CD4-positive, alpha-beta T cell treated with Interleukin-1 beta for 1 hour (primary cell): ENCODE measurements around the gene MTX1.
A peak's percentile ranks its signal among the peaks of the same experiment; 100 is the strongest.
"Not testable (repeated sequence)": the region's sequence is repeated elsewhere in the genome, so short reads cannot be mapped to it uniquely, and the experiment has no call there.

Experiments used
- DNase-seq, 2 donors: peaks; one replicate each; pipeline ENCODE4 v3.0.0-alpha.2; 2020 to 2022

The MTX1 gene

DNA sequence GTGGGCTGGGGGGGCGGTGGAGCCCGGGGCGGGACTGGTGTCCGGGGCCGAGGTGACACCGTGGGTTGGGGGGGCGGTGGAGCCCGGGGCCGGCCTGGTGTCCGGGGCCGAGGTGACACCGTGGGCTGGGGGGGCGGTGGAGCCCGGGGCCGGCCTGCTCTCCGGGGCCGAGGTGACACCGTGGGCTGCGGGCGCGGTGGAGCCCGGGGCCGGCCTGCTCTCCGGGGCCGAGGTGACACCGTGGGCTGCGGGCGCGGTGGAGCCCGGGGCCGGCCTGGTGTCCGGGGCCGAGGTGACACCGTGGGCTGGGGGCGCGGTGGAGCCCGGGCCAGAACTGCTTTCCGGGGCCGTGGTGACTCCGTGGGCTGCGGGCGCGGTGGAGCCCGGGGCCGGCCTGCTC, 18.6 kb upstream of the MTX1 start:
- not testable (repeated sequence) for DNase-seq

DNA sequence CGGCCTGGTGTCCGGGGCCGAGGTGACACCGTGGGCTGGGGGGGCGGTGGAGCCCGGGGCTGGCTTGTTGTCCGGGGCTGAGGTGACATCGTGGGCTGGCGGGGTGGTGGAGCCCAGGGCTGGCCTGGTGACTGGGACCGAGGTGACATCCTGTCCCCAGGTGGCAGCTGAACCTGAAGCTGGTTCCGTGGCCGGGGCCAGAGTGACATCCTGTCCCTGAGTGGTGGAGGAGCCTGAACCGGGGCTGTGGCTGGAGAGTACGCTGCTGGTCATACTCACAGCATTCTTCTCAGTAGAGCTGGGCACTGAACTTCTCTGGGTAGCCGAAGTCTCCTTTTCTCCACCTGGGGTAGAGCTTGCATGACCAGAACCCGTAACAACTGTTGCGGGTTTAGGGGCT, 16.6 kb upstream of the MTX1 start:
- no peak for DNase-seq

DNA sequence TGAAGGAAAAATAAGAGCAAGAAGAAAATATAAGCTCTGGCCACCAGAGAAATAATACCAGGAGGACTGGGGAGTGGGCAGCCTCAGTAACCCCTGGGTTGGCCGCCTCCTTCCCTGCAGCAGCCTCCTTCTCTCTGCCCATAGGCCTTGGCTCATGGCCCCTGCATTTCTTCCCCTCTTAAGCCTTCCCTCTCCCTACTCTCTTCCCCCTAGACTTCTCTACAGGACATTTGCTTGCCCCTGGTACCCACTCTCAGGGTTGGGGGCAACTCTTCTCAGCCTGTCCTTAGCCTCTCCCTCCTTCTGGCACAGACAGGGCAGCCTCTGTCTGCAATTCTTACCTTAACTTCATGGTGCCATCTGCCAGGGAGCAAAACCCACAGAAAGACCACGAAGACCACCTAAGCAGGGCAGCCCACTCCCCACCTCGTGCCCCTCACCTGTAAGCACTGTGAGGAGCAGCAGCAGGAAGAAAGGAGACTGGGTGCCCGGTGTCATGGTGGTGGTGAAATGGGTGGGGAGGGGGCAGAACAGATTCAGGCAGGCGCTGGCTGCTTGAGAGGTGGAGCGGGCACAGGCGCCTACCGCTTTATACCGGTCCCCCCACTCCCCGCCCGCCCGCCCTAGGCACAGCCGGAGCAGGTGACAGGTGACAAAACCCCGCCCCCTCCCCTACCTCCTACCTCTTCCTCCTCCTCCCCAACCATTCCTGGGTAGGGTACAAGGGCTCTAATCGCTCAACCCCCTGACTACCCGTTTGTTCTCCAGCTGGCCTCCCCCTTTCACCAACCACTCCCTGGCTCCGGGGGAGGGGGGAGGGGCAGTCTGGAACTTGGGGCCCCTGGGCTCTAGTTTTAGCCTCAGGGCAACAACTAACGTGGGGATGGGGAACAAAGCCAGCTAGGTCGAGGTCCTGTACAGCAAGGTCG, 15.9 kb upstream of the MTX1 start:
- DNase-seq, result peak; percentile 47 to 65

DNA sequence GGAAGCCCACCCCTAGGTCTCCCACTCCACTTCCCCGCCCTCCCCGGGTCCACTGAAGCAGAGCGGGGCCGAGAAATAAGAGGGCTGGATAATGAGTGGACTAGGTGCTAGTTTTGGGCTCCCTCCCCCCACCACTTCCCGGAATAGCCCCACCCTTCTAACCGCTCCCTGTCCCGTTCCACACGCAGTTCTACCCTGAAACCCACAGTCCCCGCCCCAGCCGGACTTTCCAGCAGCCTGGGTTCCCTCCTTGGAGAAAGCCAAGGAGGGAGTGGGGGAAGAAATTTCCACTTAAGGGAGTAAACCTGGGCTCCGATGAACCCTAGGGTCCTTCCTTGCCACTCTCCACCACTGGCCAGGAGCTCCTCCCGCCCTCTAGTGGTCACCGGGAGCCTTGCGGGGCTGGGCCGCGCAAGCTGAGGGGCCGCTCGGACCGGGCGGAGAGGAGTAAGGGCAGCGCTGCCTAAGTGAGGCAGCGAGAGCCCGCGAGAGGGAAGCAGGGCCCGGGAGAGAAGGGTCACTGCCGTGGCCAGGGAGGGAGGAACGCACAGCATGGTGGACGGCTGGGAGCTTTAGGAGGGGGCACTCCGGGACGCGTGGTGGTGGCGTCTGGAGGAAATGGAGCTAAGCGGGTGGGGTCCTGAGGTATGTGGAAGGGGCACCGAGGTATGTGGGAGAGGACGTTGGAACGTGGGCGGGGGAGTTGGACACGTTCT, 15.1 kb upstream of the MTX1 start:
- peak; percentile 78 to 81 for DNase-seq

DNA sequence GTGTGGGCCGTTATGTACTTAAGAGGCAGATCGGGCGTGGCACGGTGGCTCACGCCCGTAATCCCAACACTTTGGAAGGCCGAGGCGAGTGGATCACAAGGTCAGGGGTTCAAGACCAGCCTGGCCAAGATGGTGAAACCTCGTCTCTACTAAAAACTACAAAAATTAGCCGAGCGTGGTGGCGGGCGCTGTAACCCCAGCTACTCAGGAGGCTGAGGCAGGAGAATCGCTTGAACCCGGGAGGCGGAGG, 14.6 kb upstream of the MTX1 start:
- not testable (repeated sequence) for DNase-seq

DNA sequence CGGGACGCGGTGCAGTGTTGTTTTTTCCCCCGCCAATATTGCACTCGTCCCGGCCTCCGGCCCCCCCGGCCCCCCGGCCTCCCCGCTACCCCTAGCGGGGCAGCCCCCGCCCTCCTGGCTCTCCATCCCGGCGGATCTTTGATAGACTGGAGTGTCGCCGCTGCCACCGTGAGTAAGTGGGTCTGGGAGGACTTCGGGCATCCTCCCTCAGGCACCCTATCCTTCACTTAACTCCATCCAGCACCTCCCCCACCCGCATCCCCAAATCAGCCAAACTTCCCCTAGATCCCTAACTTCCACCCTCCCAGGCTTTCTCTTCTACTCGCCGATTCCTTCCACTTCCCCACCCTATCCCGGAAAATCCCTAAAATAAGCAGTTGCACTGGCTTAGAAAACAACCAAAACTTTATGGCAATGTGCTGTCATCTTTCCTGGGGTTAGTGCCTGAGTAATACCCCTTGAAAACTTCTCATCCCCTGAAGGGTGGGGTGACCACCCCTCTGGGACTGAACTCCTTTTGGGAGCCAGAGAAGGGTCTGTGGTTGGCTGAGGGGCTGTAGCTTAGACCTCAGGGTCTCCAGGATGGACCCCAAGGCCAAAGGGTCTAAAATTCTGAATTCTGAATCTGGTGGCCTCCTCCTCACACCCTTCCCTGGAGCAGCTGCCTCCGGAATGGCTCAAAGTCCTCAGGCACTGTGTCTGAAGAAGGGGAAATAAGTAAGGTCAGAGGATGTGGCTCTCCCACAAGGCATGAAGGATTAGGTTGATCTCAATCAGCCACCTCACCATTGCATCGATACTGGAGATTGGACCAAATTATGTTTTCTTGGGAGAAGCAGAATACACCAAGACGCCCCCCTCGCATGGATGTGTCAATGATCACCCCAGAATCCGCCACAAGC, 13.0 kb upstream of the MTX1 start:
- DNase-seq, result no peak

DNA sequence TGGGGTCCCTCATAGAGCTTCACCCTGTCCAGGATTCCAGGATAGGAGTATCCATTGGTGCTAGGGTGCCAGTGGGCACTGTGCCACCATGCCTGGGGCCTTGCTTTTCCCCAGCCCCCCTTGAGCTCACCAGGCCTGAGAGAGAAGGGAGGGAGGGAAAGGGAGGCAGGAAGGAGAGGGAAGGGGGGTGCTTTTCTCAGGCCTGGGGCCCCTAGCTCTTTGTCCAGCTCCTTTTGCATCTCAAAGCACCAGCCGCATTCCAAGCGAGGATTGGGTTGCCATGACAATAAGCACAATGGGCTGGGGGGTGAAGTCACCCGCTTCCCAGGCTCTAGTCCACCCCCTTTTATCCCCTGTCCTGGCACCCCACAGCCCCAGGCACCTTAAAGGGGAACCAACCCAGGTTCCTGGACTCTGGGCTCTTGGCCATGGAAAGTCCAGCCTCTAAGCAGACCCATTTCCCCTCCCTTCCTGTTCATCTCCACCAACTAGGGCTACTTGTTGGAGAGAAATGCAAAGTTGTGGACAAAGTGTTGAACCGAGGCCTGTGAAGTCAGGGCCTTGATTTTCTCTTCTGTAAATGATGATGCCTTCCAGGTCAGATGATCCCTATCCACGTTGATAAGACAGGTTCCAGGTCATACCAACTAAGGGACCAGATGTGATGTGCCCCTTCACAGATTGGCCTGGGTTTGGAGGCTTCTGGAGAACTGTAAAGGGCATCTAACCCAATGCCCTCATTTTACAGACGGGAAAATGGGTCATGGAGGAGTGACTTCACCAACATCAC, 12.2 kb upstream of the MTX1 start:
- no peak for DNase-seq

DNA sequence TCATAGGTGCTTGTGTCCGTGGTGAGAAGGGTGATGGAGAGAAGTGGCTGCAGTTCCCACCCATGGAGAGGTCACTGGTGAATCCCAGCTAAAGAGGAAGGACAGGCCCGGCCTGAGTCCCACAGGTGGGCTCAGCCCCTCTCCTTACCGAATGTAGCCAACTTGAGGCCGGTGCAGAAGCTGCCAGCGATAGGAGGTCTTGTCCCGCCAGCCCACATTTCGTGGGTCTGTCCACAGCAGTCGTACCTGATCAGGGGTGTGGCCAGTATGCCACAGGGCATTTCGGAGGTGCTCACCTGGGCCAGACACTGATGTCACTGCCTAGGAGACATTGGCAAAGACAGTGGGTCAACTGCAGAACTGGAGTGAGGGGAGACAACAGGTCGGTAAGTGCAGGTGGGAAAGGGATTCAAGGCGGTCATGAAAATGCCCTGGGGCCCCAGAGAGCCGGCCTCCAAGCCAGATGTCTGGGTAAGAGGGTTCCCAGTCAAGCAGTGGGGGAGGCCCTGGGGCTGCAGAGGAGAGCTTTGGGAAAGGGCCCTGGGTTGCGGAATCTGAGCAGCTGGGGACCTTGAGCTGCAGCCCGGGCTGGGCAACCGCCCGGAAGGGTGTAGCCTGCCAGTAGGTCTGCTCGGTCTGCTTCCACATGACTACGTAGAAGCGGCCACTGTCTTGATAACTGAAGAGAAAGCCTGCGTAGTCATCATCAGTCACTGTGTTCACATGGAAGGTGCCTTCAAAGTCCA, 11.4 kb upstream of the MTX1 start:
- no peak for DNase-seq

DNA sequence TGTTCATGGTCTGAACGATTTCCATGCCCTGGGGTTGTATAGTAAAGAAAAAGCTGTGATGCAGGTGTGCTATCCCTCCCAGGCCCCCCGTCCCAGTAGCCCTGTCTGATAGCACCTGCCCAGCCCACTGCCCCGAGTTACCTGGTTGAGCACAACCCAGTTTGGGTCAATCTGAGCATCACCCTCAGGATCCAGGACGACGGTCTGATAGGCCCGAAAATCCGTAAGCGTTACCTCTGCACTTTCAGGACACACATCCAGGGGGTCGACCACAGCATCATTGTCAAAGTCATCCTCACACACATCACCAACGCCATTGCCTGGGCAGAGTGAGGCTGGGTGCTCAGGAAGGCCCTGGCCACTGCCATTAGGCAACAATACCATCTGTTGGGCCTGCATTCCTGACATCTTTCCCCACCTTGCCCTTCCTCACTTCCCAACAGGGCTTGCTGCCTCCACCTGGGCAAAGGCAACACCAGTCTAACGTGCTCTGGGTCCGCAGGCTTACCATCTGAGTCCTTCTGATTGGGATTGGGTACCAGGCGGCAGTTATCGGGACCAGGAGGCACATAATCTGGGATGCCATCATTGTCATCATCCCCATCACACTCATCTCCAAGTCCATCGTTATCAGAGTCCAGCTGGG, 10.5 kb upstream of the MTX1 start:
- DNase-seq, result no peak

DNA sequence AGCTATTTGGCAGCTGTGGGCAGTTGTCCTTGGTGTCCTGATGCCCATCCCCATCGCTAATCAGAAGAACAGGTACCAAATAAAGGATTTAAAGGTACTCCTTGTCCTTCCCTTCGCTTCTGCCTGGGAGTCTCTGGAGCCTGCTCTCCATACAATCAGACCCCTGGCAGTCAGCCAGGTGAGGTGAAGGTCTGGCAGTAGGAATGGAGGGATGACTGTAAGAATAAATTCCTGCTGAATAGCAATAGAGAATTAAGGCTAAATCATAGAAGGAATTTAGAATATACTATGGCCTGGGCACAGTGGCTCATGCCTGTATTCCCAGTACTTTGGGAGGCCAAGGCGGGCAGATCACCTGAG, 10.0 kb upstream of the MTX1 start:
- DNase-seq, result no peak

DNA sequence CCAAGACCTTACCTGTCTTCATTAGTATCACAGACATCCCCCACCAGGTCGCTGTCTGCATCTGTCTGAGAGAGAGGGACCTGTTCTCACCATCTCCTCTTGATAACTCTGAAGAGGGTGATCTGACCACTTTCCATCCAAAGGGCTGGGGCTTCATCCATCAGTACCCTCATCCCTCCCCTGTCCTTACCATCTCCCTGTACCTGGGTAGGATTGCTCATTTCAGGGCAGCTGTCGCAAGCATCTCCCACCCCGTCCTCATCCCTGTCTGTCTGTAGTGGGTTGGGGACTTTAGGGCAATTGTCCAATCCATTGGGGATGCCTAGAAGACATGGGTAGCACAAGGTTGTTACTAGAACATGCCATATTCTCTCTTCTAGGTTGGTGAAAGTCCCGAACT, 8.7 kb upstream of the MTX1 start:
- no peak for DNase-seq

DNA sequence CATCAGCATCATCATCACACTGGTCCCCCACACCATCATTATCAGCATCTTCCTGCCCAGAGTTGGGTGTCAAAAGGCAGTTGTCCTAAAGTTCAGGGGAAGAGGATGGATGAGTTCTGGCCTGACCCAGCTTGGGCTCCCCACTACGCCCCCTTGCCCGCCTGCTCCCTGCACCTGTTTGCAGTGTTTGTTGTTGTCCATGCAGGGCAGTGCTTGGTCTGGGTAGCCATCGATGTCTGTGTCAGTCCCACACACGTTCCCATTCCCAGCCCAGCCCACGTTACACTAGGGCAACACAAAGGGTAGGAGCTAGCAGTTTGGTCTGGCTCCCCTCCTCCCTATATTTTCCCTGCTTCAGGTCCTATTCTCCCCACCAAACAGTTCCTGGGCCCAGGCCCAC, 7.6 kb upstream of the MTX1 start:
- no peak for DNase-seq

DNA sequence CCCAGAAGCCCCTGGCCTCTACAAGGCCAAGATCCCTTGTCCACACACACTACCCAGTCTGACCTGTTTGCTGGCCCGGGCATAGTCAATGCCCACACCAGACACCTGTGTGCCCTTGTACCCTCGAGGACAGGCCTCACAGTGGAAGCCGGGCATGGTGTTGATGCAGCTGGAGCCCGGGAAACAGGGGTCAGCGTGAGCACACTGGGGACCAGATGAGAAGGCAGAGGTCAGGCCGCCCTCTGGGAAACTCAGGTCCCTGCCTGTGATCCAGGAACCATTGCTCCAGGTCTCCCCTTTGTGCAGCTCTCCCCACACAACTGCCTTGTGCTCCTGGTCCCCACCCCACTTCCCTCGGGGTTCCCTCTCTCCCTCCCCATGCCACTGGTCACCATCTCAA, 6.3 kb upstream of the MTX1 start:
- no peak for DNase-seq

DNA sequence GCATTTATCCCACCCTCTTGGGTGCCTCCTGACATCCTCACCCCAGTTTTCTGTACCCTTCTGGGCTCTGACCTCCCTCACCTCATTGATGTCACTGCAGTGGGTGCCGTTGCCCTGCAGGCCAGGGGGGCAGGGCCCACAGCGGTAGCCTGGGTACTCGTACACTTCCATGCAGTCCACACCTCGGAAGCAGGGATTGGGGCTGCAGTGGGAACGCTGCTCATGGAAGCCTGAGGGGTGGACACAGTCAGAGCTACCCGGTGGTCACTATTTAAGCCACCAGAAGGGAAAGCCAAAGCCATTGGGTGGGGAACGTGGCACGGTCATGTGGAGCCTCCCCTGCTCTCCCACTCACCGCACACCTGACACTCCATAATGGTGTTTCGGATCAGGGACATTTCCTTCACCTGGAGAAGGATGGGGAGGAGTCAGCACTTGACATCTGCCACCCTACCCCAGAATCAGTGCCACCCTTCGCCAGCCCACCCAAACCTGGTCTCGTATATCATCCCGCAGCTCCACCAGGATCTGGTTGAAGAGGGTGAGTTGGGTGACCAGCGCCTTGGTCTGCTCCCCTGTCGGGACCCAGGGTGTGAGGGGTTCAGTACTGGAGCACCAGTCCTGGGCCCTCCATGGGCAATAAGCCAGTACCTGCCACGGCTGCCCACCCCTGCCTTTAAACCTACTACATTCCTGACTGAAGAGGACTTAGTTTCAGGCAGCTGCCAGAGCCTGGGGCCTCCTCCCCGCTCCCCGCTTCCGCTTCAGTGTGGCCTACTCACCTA, 5.6 kb upstream of the MTX1 start:
- no peak for DNase-seq

DNA sequence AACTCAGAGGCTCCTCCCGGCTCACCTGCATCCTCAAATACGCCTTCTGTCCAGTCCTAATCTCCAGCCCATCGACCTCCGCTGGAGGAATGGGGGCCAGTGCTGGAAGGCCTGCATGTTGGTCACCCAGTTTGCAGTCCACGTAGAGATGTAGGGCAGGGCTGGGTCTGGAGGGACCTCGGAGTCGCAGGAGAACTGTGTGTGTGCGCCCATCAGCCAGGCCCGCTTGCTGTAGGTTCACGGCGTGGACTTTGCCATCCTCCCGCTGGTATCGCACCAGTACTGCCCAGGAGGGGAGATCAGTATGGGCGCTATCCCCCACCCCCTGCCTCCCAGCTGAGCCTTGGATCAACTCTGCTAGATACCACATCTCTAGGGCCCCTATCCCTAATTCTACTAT, 3.5 kb upstream of the MTX1 start:
- no peak for DNase-seq

DNA sequence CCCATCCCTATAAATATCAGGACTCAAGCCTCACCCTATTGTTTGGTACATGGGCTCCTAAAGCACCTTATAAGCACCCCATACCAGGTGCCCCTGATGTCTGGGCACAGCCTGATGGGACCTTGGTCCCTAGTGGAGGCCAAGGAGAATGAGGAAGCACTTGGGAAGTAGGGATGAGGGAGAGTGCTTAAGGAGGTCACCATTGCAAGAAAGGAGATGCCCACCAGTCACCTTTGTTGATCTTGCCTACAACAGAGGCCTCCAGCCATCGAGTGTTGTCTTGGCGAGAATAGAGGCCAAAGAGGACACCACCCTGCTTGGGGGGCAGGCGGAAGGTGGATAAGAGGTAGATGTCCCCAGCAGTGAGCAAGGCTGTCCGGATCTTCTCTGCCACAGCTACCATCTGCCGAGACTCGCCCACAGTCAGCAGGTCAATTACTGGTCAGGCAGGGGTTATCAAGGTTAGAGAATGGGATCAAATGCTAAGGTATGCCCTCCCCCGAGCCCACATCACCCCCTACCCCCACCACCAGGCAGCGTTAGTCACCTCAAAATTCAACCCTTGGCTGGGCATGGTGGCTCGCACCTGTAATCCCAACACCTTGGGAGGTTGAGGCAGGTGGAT, 2.4 kb upstream of the MTX1 start:
- no peak for DNase-seq

DNA sequence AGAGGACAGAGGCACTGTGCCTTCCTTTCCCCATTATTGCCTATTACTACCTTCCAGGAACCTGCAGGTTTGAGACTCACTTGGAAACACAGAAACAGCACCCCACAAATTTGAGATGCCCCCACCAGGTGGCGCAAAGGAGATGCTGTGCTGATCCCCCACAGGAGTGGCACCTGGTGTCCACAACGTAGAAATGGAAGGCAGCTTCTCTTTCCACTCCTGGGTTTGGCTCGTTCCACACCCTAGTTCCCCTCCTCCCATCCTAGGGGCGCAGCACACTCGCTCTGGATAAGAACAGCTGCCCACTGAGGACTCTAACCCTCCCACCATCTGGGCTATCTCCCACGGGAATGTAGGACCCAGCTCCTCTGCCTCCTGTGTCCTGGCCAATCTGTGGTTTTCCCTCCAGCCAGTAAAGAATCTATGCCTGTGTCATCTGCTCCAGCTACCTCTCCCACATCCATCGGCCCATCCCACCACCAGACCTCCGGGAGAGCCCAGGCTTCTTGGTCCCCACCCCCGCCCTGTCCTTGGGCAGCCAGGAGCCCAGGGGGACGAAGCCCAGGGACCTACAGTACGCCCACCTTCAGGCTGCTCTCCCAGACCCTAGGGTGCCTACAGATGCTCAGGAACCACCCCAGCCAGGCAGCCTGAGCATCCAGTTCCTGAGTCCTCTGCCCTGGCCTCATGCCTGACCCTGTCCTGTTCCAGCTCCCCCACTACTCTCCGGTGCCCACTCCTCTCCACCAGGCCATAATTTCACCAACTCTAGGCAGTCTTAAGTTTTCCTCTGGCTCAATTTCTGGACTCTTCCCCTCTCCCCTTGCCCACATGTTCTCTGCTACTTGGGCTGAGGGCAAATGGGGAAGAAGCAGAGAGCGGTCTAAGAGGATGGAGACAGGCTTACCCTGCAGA, 1.3 kb upstream of the MTX1 start:
- DNase-seq, result peak; percentile 90 to 93

DNA sequence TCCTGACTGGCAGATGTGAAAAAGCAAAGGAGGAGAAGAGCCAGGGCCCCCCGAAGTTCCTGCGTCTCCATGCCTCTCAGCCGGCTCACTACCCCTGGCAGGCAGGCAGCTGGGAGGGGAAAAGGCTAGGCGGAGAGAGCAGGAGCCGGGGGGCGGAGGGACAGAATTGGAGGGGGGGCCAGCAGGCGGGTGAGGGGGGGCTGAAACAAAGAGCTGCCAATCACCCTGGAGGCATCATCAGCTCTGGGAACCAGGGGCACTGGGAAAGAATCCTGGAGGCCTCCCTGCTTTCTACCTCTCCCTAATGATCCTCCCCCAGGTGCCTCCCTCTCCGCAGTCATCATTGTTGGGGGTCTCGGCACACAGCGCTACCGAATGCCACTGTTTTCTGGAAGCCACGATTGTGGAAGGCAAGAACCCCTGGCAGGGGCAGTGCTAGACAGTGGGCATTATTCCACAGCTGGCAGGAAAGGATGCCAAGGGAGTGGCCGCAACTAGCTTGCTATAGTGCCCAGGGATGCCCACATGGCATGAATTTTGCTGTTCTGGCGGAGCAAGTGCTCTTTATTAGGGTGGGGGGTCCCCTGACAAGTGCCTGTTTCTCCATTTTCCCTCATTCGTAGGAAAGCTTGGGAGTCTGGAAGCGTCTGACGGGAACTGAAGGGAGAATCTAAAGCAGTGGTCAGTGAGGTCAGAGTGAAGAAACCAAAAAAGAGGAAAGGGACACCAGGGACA, 522 bp upstream of the MTX1 start, which contains the start of gene THBS3:
TSS of gene THBS3 (minus strand) at position 92 of the 735 bp plus-strand sequence. CDS start at position 71, 21 bp downstream.
- DNase-seq, result no peak
